GM10266 (cell line): Measurements from ENCODE around the gene MYO15B.

ENCODE experiments used
- DNase-seq: peaks from one replicate; pipeline ENCODE4 v3.0.0; 2012; ENCODE audit errors: extremely low spot score
- CTCF ChIP-seq: IDR thresholded peaks from 2 replicates; pipeline ENCODE4 v1.5.1; 2012; ENCODE audit warnings: mild to moderate bottlenecking, low read depth; ENCODE audit not compliant: control insufficient read depth, insufficient read depth; ENCODE audit errors: missing control alignments

MYO15B gene

GRCh38 chr17:75607086-75607485 lies 19.5 kb downstream of the MYO15B start:
- TF ChIP-seq CTCF: no peak
- DNase-seq: no peak

- no peak for TF ChIP-seq CTCF
- no peak for DNase-seq
Measured at GRCh38 chr17:75610103-75610984, 22.7 kb downstream of the MYO15B start.

- no peak for TF ChIP-seq CTCF
- DNase-seq: no peak
Measured at GRCh38 chr17:75611851-75612429, 24.3 kb downstream of the MYO15B start.

GRCh38 chr17:75612906-75613626 lies 25.5 kb downstream of the MYO15B start:
- no peak for TF ChIP-seq CTCF
- no peak for DNase-seq

- DNase-seq: no peak
- TF ChIP-seq CTCF: no peak
Measured at GRCh38 chr17:75614006-75614405, 26.4 kb downstream of the MYO15B start.

- no peak for DNase-seq
- TF ChIP-seq CTCF: no peak
Measured at GRCh38 chr17:75614556-75615270, 27.1 kb downstream of the MYO15B start.
